ACC112 (cell line): Measurements from ENCODE around the gene SMARCB1.

ENCODE experiments used
- H2AFZ ChIP-seq: fragments of 200-600 bp; sonication (generic); one replicate; pipeline ENCODE4 v1.6.0; 2017; ENCODE audit warnings: antibody characterized with exemption, low read length; ENCODE audit not compliant: unreplicated experiment
- H3K27ac ChIP-seq: fragments of 200-600 bp; sonication (generic); 2 replicates; pipeline ENCODE4 v1.5.1; 2014; ENCODE audit warnings: low read depth, mild to moderate bottlenecking, antibody characterized with exemption, low read length, moderate library complexity
- H3K27me3 ChIP-seq: fragments of 200-600 bp; sonication (generic); 2 replicates; pipeline ENCODE4 v1.6.1; 2014; ENCODE audit warnings: mild to moderate bottlenecking, antibody characterized with exemption, low read length, moderate library complexity, mixed read lengths; ENCODE audit not compliant: insufficient read depth
- H3K36me3 ChIP-seq: fragments of 200-600 bp; sonication (generic); 2 replicates; pipeline ENCODE4 v1.6.1; 2016; ENCODE audit warnings: mild to moderate bottlenecking, antibody characterized with exemption, low read length, moderate library complexity, mixed read lengths; ENCODE audit not compliant: insufficient read depth
- H3K4me1 ChIP-seq: fragments of 200-600 bp; sonication (generic); one replicate; pipeline ENCODE4 v1.6.1; 2016; ENCODE audit warnings: low read length, mixed read lengths; ENCODE audit not compliant: insufficient read depth, unreplicated experiment, control insufficient read depth
- H3K4me3 ChIP-seq: fragments of 200-600 bp; sonication (generic); 2 replicates; pipeline ENCODE4 v1.5.1; 2014; ENCODE audit warnings: mild to moderate bottlenecking, low read depth, low read length
- H3K79me2 ChIP-seq: fragments of 200-600 bp; sonication (generic); one replicate; pipeline ENCODE4 v1.6.0; 2016; ENCODE audit warnings: low read length; ENCODE audit not compliant: control insufficient read depth, unreplicated experiment, insufficient read depth

SMARCB1 gene

DNA sequence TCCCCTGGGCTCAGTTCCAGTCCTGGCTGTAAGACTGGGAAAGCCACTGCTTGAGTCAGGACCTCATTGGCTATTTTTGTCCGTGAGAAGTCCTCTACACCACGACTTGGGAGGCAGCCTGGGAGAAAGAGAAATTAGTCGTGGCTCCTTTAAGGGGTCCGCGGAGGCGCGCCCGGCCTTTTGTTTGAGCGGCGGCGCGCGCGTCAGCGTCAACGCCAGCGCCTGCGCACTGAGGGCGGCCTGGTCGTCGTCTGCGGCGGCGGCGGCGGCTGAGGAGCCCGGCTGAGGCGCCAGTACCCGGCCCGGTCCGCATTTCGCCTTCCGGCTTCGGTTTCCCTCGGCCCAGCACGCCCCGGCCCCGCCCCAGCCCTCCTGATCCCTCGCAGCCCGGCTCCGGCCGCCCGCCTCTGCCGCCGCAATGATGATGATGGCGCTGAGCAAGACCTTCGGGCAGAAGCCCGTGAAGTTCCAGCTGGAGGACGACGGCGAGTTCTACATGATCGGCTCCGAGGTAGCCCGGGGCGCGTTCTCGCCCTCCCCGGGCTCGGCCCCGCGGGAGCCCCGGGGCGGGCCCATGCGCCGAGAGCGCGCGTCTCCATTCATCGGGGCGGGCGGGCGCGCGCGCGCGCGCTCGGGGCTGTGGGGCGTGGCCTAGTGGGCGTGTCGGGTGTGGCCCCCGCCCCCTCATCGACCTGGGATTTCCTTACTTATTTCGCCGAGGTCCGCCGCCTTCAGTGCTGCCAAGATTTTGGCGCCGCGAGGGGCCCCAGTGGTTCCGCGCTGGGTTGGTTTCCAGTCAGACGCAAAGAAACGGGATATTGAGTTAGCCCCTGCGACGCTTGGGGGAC is at the start of gene SMARCB1:
Gene SMARCB1, plus strand, starts transcription at position 215 of the 848 bp plus-strand sequence. Its CDS starts 204 bp downstream, at position 419.
- H3K4me3 ChIP-seq = peak within 1 kb of the TSS; percentile 88
- no peaks in the 10 kb centered on the region for H3K36me3 ChIP-seq
- peak within 1 kb of the TSS; percentile 97 for H3K27ac ChIP-seq
- H3K4me1 ChIP-seq = peaks cover 9% of the 10 kb centered on the region
- peak within 1 kb of the TSS; percentile 98 for H2AFZ ChIP-seq
- peaks cover 41% of the 10 kb centered on the region for H3K79me2 ChIP-seq
- no peaks in the 10 kb centered on the region for H3K27me3 ChIP-seq

DNA sequence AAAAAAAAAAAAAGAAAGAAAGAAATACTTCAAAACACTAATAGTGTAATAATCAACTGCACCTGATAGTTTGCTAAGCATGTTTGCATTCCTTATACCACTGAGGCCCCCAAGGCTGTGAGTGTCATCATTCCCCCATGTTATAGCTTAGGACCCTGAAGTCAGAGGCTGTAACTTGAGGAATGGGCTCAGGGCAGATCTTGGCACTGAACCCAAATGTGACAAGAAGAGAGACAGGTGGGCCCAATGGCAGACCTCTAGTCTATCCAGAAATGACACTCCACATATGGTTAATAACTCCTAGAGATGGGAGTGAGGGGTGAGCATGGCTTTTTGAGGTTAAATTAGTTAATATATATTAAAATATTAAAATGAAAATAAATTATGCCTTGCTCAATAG is 49.1 kb upstream of the SMARCB1 start:
- Histone ChIP-seq H3K36me3 (no peaks in the 10 kb centered on the region), H3K27me3 (no peaks in the 10 kb centered on the region), H3K4me1 (peaks cover under 1% of the 10 kb centered on the region), H3K4me3 (no peak overlapping the region), H2AFZ (no peak overlapping the region), H3K79me2 (no peaks in the 10 kb centered on the region), H3K27ac (no peak overlapping the region)

DNA sequence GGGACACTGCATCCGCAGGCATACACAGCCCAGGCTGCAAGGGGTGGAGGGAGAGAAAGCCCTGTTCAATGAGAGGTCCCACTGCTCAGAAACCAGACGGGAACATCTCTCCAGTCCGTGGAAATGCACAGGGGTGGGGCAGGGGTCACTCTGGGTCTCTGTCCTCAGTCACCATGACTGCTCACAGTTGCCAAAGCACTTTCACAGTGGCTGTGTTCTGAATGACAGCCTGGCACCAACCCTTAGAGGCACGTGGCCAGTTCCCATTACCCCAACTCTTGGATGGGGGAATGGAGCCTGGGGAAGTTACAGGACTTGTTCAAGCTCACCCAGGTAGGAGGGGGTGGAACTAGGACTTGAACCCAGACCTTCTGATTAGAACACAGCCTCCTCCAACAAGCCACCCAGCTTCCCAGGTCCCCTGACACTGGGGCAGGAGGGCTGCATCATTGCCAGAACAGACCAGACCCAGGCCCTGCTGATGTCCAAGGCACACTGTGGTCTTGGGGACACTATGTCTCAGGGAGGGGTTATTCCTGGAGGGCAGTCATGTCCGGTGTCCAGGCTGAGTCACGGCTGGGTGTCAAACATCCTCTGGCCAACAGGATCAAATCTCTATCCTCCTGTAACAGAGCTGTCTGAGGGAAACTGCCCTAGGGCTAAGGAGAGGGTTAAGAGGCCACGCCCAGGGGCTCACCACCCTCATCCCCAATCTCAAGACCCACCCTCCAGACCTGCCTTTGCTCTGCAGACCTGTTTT is 44.1 kb upstream of the SMARCB1 start:
- no peak overlapping the region for H3K27ac ChIP-seq
- peaks cover 14% of the 10 kb centered on the region; the same call in 1 of the 2 replicates for H3K36me3 ChIP-seq
- no peaks in the 10 kb centered on the region for H3K27me3 ChIP-seq
- H3K79me2 ChIP-seq = no peaks in the 10 kb centered on the region
- H3K4me1 ChIP-seq = peaks cover 6% of the 10 kb centered on the region
- no peak overlapping the region for H2AFZ ChIP-seq
- no peak overlapping the region for H3K4me3 ChIP-seq

DNA sequence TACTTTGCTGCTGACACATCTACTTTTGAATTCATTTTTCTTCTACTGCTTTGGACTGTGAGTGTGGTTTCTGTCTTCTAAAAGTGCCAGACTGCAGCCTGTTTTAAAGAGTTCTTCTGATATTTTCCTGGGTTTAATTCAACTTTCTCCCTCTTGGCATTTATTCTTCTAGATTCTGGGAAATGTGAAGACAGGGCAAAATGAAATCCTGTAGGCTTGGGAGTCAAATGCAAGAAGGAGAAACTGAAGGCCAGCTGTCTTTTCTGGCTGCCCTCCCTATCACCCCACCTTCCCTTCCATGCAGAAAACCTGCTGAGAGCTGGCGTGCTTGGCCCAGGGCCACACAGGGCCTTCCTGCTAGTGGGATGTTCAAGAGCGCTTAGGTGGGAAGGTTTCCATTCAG is 43.5 kb upstream of the SMARCB1 start:
- no peak overlapping the region for H3K4me3 ChIP-seq
- peaks cover 6% of the 10 kb centered on the region for H3K4me1 ChIP-seq
- H3K27ac ChIP-seq = no peak overlapping the region
- no peaks in the 10 kb centered on the region for H3K79me2 ChIP-seq
- H3K27me3 ChIP-seq = no peaks in the 10 kb centered on the region
- H3K36me3 ChIP-seq = peaks cover 14% of the 10 kb centered on the region; the same call in 1 of the 2 replicates
- no peak overlapping the region for H2AFZ ChIP-seq

DNA sequence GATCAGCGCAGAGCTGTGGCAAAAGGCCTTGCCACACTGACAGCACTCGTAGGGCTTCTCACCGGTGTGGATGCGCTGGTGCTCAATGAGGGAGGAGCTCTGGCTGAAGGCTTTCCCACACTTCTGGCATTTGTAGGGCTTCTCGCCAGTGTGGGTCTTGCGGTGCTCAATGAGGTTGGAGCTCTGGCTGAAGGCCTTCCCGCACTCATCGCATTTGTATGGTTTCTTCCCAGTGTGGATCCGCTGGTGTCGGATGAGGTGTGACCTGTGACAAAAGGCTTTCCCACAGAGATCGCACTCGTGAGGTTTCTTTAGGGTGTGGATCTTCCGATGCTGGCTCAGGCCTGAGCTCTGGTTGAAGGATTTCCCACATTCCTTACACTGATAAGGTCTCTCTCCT is 42.8 kb upstream of the SMARCB1 start:
- H3K4me3 ChIP-seq = no peak overlapping the region
- peaks cover 6% of the 10 kb centered on the region for H3K4me1 ChIP-seq
- no peak overlapping the region for H3K27ac ChIP-seq
- peaks cover 14% of the 10 kb centered on the region; the same call in 1 of the 2 replicates for H3K36me3 ChIP-seq
- H3K27me3 ChIP-seq = no peaks in the 10 kb centered on the region
- no peak overlapping the region for H2AFZ ChIP-seq
- no peaks in the 10 kb centered on the region for H3K79me2 ChIP-seq

DNA sequence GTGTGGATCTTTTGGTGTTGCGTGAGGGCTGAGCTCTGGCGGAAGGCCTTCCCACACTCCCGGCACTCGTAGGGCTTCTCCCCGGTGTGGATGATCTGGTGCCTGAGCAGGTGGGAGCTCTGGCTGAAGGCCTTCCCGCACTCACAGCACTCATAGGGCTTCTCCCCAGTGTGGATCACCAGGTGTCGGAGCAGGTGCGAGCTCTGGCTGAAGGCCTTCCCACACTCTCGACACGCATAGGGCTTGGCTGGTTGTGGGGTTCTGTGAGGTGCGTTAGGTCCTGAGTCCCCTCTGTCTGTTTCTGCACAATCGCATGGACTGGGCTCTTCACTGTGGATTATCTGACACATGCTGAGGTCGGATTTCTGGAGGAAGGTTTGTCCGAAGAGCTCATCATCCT is 42.3 kb upstream of the SMARCB1 start:
- H3K27me3 ChIP-seq = no peaks in the 10 kb centered on the region
- peaks cover 14% of the 10 kb centered on the region; the same call in 1 of the 2 replicates for H3K36me3 ChIP-seq
- H3K79me2 ChIP-seq = no peaks in the 10 kb centered on the region
- H3K4me3 ChIP-seq = no peak overlapping the region
- peaks cover 6% of the 10 kb centered on the region for H3K4me1 ChIP-seq
- no peak overlapping the region for H3K27ac ChIP-seq
- no peak overlapping the region for H2AFZ ChIP-seq

DNA sequence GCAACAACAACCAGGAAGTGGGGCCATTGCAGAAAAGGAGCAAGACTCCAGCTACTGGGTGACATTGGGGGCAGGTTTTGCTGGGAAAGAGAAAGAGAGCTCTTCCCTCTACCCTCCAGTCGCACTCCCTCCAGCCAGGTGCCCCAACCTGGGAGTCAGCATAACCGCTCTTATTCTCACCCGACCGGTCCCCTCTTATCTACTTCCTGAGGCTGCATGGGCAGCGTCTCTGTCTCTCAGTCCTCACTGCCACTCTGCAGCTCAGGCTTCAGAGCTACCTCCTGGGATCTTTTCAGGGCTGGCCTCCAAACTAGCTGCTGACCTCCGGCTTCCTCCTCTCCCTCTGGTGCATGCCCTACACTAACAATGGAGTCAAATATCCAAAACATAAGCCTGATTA is 41.0 kb upstream of the SMARCB1 start:
- Histone ChIP-seq H3K27me3 (no peaks in the 10 kb centered on the region), H3K4me3 (no peak overlapping the region), H3K4me1 (peaks cover 12% of the 10 kb centered on the region), H2AFZ (no peak overlapping the region), H3K27ac (no peak overlapping the region), H3K36me3 (peaks cover 14% of the 10 kb centered on the region; the same call in 1 of the 2 replicates), H3K79me2 (no peaks in the 10 kb centered on the region)

DNA sequence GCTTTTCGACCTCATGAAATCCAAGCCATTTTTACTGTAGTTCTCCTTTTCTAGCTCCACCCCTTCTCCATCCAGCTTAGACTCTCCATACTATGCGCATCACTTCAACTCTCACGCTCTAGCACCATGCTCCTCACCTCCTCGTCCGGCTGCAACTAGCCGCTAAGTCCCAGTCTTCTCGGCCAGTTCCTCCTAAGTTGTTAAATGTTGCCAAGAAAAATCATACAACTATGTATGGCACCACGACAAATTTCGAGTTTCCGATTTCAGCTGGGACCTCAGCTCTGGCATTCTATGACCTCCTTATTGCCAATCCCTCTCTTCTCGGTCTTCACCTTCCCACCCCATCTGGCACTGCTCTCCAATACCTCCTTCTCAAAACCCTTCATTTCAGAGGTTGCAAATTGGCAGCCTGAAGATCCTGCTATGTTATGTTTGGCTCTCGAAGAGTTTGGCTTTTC is 36.9 kb upstream of the SMARCB1 start:
- H3K36me3 ChIP-seq = peaks cover 4% of the 10 kb centered on the region; the same call in 1 of the 2 replicates
- no peaks in the 10 kb centered on the region for H3K79me2 ChIP-seq
- peak overlapping the region; percentile 94 for H3K4me3 ChIP-seq
- peak overlapping the region; percentile 57 for H2AFZ ChIP-seq
- H3K27me3 ChIP-seq = no peaks in the 10 kb centered on the region
- no peak overlapping the region for H3K27ac ChIP-seq
- peaks cover 6% of the 10 kb centered on the region for H3K4me1 ChIP-seq

DNA sequence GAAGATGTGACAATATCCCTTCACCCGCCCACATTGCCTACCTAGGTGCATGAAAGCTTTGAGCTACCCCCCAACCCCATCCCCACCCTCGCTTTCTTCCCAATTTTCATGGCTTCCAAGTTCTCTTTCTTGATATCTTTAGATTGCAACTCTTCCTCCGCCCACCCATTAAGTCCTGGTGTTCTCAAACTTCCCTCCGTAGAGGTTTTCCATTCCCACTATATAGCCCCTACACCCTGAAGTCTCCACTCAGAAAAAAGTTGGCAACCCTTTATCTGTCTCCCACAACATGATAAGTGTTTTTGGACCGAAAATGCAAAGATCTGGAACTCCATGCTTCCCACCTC is 36.4 kb upstream of the SMARCB1 start:
- H3K27me3 ChIP-seq = no peaks in the 10 kb centered on the region
- no peaks in the 10 kb centered on the region for H3K36me3 ChIP-seq
- H3K79me2 ChIP-seq = no peaks in the 10 kb centered on the region
- peak overlapping the region; percentile 94 for H3K4me3 ChIP-seq
- peaks cover 6% of the 10 kb centered on the region for H3K4me1 ChIP-seq
- peak overlapping the region; percentile 57 for H2AFZ ChIP-seq
- no peak overlapping the region for H3K27ac ChIP-seq

DNA sequence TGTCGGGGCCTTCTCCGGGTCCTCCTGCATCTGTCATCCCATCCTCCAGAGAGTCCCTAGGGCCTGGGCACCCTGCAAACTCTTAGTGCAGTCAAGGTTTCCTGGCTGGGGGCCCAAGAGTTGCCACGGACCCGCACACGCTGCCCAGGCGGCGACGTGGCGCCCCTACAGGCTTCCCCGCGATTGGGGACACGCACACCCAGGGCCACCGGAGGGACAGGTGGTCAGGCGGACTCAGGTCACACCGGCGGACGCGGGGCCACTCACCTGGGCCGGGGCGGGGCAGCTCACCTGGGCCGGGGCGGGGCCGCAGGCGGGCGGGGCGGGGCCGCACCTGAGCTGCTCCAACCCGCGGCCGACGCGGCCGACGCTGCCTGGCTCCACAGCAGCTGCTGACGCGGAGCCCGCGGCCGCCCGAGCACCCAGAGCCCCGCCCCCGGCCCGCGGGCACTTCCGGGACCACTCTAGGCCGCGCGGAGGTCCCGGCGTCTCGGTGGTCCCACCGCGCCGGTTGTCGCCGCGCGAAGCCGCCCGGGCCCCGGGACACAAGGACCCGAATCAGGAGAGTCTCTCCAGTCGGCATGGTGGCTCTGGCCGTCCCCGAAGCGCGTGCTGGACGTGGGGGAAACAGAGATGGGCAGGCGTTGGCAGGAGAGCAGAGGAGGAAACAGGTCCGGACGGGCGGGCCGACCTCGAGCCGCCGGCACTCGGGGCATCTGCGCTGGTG is 35.9 kb upstream of the SMARCB1 start, which contains the start of gene ZNF70:
Gene ZNF70, minus strand, starts transcription at position 399 of the 727 bp plus-strand sequence. CDS start 5,972 bp downstream, outside the sequence.
- Histone ChIP-seq H3K4me1 (peaks cover 6% of the 10 kb centered on the region), H3K27ac (peak within 1 kb of the TSS; percentile 50), H2AFZ (peak within 1 kb of the TSS; percentile 57)

More for the DNA sequence above, 35.9 kb upstream of the SMARCB1 start, which contains the start of gene ZNF70:
- Histone ChIP-seq H3K36me3 (no peaks in the 10 kb centered on the region), H3K27me3 (no peaks in the 10 kb centered on the region), H3K79me2 (no peaks in the 10 kb centered on the region), H3K4me3 (peak within 1 kb of the TSS; percentile 94)
